Lung microvascular endothelial cell (primary cell): ENCODE results near the gene FRMPD3. TPM values are rescaled to one million over a fixed set of nuclear protein-coding genes. Genes with fewer than 3 reads are reported as not detected.

Experiments
- DNase-seq, 2 donors: peaks; one replicate each; pipeline versions ENCODE4 v3.0.0 to v3.0.0-alpha.2; 2010; ENCODE audit warnings: low read depth in 2 of 2
- total RNA-seq: library from RNA; depleted of rRNA; stranded (reverse); fragments of >200 nt; gene quantifications from 2 replicates; pipeline ENCODE4 v1.2.1, GENCODE V29; 2014

Gene FRMPD3
- total RNA-seq, 1 donor from 2014 or later = not detected

GRCh38 chrX:107480272-107480671 is 30.8 kb downstream of the FRMPD3 start:
- no peak for DNase-seq

DNA sequence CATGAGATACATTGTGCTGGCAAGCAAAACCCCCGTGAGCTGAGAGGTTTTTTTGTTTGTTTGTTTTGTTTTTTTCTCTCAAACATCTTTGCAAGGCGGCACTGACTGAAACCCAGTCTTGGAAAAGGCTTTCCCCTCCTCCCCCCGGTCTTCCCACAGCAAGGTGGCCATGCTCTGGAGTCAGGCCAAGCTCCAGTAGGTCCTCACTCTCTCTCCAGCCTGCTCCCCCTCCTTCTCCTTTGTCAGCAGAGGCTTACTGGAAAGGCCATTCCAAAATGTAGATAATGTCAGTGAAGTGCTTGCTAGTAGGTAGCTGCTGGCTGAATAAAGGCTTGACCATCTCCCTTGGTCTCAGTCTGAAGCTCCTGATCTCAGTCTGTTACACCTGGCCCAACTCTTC is 32.6 kb downstream of the FRMPD3 start:
- no peak for DNase-seq

DNA sequence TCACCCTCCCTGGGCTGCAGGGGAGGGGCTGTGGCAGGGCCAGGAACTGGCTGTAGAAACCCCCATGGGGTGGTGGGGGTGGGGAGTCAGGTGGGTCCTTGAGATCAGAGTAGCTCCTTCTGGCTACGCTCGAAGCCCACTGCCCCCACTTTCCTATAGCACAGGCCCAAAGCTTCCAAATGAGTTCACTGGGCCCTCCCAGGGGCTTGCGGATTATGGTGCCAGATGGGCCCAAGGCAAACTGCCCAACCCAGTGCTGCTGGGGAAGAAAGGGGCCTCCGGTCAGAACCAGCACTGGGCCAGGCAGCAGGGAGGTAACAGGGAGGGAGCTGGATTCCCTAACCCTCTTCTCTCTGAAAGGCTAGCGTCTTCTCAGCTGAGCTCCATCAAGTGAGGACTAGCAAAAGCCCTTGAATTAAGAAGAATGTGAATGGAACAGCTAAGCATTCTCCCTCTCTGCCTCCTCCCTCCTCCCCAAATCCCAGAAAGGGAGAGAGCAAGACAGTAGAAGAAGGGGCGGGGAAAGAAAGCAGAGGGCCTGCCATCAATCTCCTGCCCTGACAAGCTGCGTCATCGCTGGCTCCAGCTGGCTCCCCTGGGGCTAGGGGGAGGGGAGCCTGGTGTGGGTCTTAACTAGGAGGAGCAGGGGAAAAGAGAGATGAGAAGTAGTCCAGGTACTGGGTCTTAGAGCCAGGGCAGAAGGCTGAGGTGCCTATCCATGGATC is 34.7 kb downstream of the FRMPD3 start:
- DNase-seq = no peak

- no peak for DNase-seq
Observed at GRCh38 chrX:107485013-107485412, 35.6 kb downstream of the FRMPD3 start.

DNA sequence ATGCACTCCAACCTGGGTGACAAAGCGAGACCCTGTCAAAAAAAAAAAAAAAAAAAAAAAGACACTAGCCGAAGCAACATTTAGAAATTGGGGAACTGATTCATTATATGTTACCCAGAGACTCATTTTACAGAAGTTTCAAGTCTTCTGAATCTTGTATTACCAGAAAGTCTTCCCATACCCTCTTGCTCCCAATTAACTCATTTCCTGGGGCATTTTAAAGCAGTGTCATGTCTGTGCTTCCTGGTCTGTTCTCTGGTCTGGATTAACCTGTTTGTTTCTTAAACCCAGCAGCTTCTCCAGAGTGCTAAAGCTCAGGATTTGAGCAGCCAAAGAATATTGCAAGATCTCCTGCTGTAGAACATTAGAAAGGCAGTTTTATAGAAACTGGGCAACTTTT is 43.7 kb downstream of the FRMPD3 start:
- DNase-seq = no peak

DNA sequence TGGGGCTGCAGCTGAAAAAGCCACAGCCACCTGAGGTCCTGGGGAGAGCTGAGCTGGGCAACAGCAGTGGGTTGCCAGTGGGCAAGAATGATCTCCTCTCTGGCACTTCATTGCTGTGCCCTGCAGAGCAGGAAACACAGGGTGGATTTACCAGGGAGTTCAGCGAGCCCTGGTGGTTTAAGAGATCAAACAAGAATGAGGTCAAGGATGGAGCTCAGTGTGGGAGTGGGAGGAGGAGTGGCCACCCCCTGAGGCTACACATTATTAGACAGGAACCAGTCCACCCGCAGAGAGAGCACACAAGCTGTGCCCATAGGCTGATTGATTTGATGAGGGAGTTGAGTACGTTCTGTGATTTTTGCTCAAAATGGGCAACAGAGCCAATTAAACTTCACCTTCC is 47.3 kb downstream of the FRMPD3 start:
- no peak for DNase-seq

Other genes starting within 250 kb of the FRMPD3 start
- not detected in 2 replicates for gene NUP62CL, start 243.2 kb upstream of the FRMPD3 start, total RNA-seq
- gene DNAAF6, start 243.0 kb upstream of the FRMPD3 start, total RNA-seq = not detected in 2 replicates
- 15.5 and 17.3 TPM in 2 replicates for gene PRPS1, start 178.9 kb downstream of the FRMPD3 start, total RNA-seq